ENCODE results near the gene RPN2.

RPN2 gene

GRCh38 chr20:37270576-37271420, 91.7 kb downstream of the RPN2 start:
- no peak for DNase-seq

GRCh38 chr20:37271421-37271768, 92.3 kb downstream of the RPN2 start:
- DNase-seq: no peak

GRCh38 chr20:37273988-37274387, 94.9 kb downstream of the RPN2 start:
- no peak for DNase-seq

- DNase-seq: no peak
Measured at GRCh38 chr20:37274851-37275524, 95.9 kb downstream of the RPN2 start.

- DNase-seq: no peak
Measured at GRCh38 chr20:37276494-37277252, 97.5 kb downstream of the RPN2 start.

- DNase-seq: no peak
Measured at GRCh38 chr20:37277253-37277593, 98.1 kb downstream of the RPN2 start.

- no peak for DNase-seq
Measured at GRCh38 chr20:37278966-37279590, 99.9 kb downstream of the RPN2 start.

GRCh38 chr20:37279820-37280219, 100.7 kb downstream of the RPN2 start:
- no peak for DNase-seq

- no peak for DNase-seq
Measured at GRCh38 chr20:37280403-37280802, 101.3 kb downstream of the RPN2 start.

GRCh38 chr20:37282556-37282955, 103.4 kb downstream of the RPN2 start:
- DNase-seq: no peak

- DNase-seq: no peak
Measured at GRCh38 chr20:37283530-37284195, 104.5 kb downstream of the RPN2 start.

- no peak for DNase-seq
Measured at GRCh38 chr20:37284691-37285161, 105.6 kb downstream of the RPN2 start.

GRCh38 chr20:37285664-37286374, 106.7 kb downstream of the RPN2 start:
- no peak for DNase-seq

- DNase-seq: no peak
Measured at GRCh38 chr20:37288091-37288490, 109.0 kb downstream of the RPN2 start.

GRCh38 chr20:37290158-37290810, 111.2 kb downstream of the RPN2 start:
- no peak for DNase-seq
